ENCODE results near the gene SART3.

Gene SART3

DNA sequence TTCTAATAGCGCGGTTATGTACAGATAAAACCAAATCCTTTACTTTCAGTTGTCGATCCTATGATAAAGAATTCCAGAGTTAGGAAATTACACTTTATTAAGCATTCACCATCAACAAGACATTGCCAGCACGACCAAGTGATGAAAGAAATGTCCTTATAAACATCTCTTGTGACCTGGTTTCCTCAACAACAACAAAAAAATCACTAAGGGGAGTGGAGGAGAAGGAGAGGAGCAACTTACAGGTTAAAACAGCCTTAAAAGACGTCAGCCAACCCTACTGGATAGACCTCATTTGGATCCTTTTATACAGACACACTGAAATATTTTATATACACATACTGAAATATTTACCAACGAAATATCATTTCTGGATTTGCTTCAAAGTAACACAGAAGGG, 22.8 kb downstream of the SART3 start:
- H3K4me3 ChIP-seq (ENCODE audit: low read depth, low read length) = peak overlapping the region; percentile 2
- H3K9ac ChIP-seq = no peak overlapping the region
- H3K9me3 ChIP-seq (ENCODE audit: control insufficient read depth, low read length) = no peaks in the 10 kb centered on the region
- TF ChIP-seq, protein P1, sequence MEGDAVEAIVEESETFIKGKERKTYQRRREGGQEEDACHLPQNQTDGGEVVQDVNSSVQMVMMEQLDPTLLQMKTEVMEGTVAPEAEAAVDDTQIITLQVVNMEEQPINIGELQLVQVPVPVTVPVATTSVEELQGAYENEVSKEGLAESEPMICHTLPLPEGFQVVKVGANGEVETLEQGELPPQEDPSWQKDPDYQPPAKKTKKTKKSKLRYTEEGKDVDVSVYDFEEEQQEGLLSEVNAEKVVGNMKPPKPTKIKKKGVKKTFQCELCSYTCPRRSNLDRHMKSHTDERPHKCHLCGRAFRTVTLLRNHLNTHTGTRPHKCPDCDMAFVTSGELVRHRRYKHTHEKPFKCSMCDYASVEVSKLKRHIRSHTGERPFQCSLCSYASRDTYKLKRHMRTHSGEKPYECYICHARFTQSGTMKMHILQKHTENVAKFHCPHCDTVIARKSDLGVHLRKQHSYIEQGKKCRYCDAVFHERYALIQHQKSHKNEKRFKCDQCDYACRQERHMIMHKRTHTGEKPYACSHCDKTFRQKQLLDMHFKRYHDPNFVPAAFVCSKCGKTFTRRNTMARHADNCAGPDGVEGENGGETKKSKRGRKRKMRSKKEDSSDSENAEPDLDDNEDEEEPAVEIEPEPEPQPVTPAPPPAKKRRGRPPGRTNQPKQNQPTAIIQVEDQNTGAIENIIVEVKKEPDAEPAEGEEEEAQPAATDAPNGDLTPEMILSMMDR (IDR thresholded peaks at IDR 0.05) = no peak
- peaks cover 3% of the 10 kb centered on the region for H3K4me1 ChIP-seq
- H3K79me2 ChIP-seq = no peaks in the 10 kb centered on the region
- H3K4me2 ChIP-seq (ENCODE audit: low read length) = peak overlapping the region; percentile 25
- H3K27ac ChIP-seq = no peak overlapping the region
- no peaks in the 10 kb centered on the region for H3K27me3 ChIP-seq (ENCODE audit: control insufficient read depth, insufficient read depth, low read length)
- H3K36me3 ChIP-seq (ENCODE audit: control insufficient read depth, insufficient read depth, low read length) = no peaks in the 10 kb centered on the region
- no peak overlapping the region for H2AFZ ChIP-seq

DNA sequence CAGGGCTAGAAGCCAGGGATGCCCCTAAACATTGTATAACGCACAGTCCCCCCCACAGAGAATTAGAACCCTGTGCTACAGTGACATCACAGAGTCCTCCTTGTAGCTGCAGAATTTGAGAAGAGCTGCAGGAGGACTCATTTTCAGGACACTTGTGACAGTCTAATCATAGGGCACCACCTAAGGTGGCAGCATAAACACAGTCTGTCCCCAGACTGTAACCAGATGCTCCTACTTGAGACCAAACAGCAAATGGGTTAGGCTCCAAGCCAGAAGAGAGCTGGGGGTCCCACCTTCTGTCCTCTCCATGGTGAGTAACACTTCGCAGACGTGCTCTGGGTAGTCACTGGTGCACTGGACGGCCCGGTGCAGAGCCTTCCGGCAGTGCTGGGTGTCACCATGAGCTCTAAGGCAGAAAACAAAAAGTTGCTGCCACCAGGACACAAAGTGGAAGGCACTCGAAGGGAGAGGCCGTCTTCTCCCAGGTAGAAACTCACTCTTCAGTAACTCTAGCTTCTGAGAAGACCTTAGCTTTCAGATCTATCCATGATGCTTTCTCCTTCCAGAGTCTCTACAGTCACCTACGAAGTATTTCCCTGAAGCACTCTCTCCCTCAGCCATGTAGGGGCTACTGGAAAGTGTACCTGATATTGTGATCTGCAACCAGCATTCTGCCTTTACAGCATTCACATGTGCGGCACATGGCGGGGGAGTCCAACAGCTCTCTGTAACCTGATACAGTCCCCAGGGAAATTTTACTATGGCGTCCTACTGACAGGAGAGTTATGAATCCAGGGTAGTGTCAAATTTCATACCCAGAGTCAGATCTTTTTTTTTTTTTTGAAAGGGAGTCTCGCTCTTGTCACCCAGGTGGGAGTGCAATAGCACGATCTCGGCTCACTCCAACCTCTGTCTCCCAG, 28.8 kb downstream of the SART3 start:
- Histone ChIP-seq H2AFZ (no peak overlapping the region), H3K27me3 (ENCODE audit: control insufficient read depth, insufficient read depth, low read length) (no peaks in the 10 kb centered on the region), H3K4me1 (peaks cover 3% of the 10 kb centered on the region), H3K79me2 (peaks cover 12% of the 10 kb centered on the region), H3K4me3 (ENCODE audit: low read depth, low read length) (no peak overlapping the region), H3K27ac (peak overlapping the region; percentile 25), H3K9me3 (ENCODE audit: control insufficient read depth, low read length) (no peaks in the 10 kb centered on the region), H3K9ac (no peak overlapping the region), H3K4me2 (ENCODE audit: low read length) (no peak overlapping the region), H3K36me3 (ENCODE audit: control insufficient read depth, insufficient read depth, low read length) (no peaks in the 10 kb centered on the region)
- TF ChIP-seq, protein P1 (IDR thresholded peaks at IDR 0.05) = no peak

DNA sequence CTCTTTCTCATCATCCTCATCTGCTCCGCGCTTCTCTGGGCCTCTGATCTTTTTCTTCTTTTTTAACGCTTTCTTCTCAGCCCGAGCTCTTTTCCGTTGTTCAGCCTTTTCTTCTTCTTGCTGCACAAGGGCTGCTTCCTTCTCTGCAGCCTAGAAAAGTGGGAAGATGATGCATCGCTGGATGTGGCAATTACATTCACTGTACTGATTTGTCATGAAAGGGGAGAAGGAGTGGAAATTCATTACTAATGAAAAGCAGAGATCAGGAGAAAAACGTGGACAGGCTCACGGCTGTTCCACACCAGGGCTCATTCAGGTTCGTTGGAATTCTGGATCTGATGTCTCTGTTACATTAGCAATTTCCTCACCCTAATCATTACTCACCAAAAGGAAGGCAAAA, 30.8 kb downstream of the SART3 start:
- Histone ChIP-seq H3K27me3 (ENCODE audit: control insufficient read depth, insufficient read depth, low read length) (no peaks in the 10 kb centered on the region), H3K4me2 (ENCODE audit: low read length) (no peak overlapping the region), H3K79me2 (peaks cover 12% of the 10 kb centered on the region), H3K27ac (no peak overlapping the region), H3K4me1 (peaks cover 3% of the 10 kb centered on the region), H3K9me3 (ENCODE audit: control insufficient read depth, low read length) (no peaks in the 10 kb centered on the region), H3K9ac (no peak overlapping the region), H3K4me3 (ENCODE audit: low read depth, low read length) (no peak overlapping the region), H3K36me3 (ENCODE audit: control insufficient read depth, insufficient read depth, low read length) (no peaks in the 10 kb centered on the region), H2AFZ (no peak overlapping the region)
- TF ChIP-seq, protein P1 (IDR thresholded peaks at IDR 0.05) = no peak

DNA sequence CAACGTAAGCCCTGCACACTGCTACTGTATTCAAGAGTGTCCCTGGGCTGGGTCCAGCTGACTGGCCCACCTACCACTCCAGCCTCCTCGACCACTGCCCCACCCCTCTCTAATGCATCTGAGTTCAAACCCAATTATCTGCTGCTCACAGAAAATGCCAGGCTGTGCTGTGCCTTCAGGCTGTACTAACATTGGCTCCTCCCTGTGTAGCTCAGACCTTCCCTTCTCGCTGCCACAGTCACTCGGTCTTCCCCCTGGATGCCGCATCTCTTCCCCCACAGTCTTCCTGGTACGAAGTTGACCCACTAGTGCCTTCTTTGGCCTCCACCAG, 33.8 kb downstream of the SART3 start:
- no peaks in the 10 kb centered on the region for H3K4me1 ChIP-seq
- no peak overlapping the region for H3K4me2 ChIP-seq (ENCODE audit: low read length)
- no peak overlapping the region for H2AFZ ChIP-seq
- peaks cover 12% of the 10 kb centered on the region for H3K79me2 ChIP-seq
- TF ChIP-seq, protein P1 (IDR thresholded peaks at IDR 0.05) = no peak
- no peak overlapping the region for H3K27ac ChIP-seq
- no peak overlapping the region for H3K9ac ChIP-seq
- no peaks in the 10 kb centered on the region for H3K36me3 ChIP-seq (ENCODE audit: control insufficient read depth, insufficient read depth, low read length)
- H3K4me3 ChIP-seq (ENCODE audit: low read depth, low read length) = no peak overlapping the region
- H3K27me3 ChIP-seq (ENCODE audit: control insufficient read depth, insufficient read depth, low read length) = no peaks in the 10 kb centered on the region
- H3K9me3 ChIP-seq (ENCODE audit: control insufficient read depth, low read length) = no peaks in the 10 kb centered on the region

All from parathyroid adenoma (tissue), 2 donors.